Measurements from ENCODE around the gene MCOLN2. TPM values are rescaled to one million over a fixed set of nuclear protein-coding genes. Genes with fewer than 3 reads are reported as not detected.

The MCOLN2 gene
- total RNA-seq, 1 experiment from 2014 or later = 1.3 TPM

DNA sequence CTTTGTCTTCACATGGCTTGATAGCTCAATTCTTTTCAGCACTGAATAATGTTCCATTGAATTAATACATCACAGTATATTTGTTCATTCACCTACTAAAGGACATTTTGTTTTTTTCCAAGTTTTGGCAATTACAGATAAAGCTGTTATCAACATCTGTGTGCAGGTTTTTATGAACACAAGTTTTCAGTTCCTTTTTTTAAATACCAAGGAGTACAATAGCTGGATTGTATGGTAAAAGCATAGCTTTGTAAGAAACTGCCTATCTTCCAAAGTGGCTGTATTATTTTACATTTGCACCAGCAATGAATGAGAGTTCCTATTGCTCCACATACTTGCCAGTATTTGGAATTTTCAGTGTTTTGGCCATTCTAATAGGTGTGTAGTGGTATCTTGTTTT is 4.8 kb upstream of the MCOLN2 start:
- Histone ChIP-seq H3K27me3 (ENCODE audit: insufficient read depth, low read length) (peaks cover 22% of the 10 kb centered on the region), H3K9ac (ENCODE audit: extremely low read depth, insufficient read length, low read length) (no peak overlapping the region)
- no peak overlapping the region for H3K4me3 Mint-ChIP-seq

More for the DNA sequence above, 4.8 kb upstream of the MCOLN2 start:
- no peak overlapping the region for H2BK5ac ChIP-seq (ENCODE audit: insufficient read length, low read length)
- peaks cover 6% of the 10 kb centered on the region for H3K23me2 ChIP-seq (ENCODE audit: insufficient read length, low read depth, low read length, poor library complexity, severe bottlenecking)
- H3K23ac ChIP-seq (ENCODE audit: insufficient read length, low read depth, low read length) = no peak overlapping the region
- H2BK12ac ChIP-seq (ENCODE audit: insufficient read length, low read depth, low read length) = no peak overlapping the region
- no peaks in the 10 kb centered on the region; a peak in 1 of 7 replicates for H3K36me3 Mint-ChIP-seq (ENCODE audit: insufficient read depth in 1 of 3, low read depth in 3 of 3)
- peaks cover 3 to 9% of the 10 kb centered on the region in 2 experiments for H3K4me1 Mint-ChIP-seq
- H3T11ph ChIP-seq (ENCODE audit: low read length) = no peak overlapping the region
- H2BK120ac ChIP-seq (ENCODE audit: low read depth, low read length, poor library complexity, severe bottlenecking) = no peak overlapping the region
- peaks cover 77% of the 10 kb centered on the region for H3K27me3 Mint-ChIP-seq (ENCODE audit: low read depth)
- H4K5ac ChIP-seq (ENCODE audit: insufficient read length, low read depth, low read length) = no peak overlapping the region
- H2BK20ac ChIP-seq (ENCODE audit: low read depth, low read length, poor library complexity, severe bottlenecking) = no peak overlapping the region
- H4K91ac ChIP-seq (ENCODE audit: insufficient read length, low read depth, low read length) = no peak overlapping the region
- no peak overlapping the region for H3K27ac Mint-ChIP-seq
- no peaks in the 10 kb centered on the region for H3K79me2 ChIP-seq (ENCODE audit: insufficient read depth, low read length)
- no peaks in the 10 kb centered on the region for H3K79me1 ChIP-seq (ENCODE audit: insufficient read depth, low read depth, low read length, poor library complexity, severe bottlenecking)
- H3K56ac ChIP-seq (ENCODE audit: insufficient read length, low read depth, low read length) = no peak overlapping the region
- no peaks in the 10 kb centered on the region for H3K4me1 ChIP-seq (ENCODE audit: insufficient read depth, low read length)
- TF ChIP-seq, protein P1, sequence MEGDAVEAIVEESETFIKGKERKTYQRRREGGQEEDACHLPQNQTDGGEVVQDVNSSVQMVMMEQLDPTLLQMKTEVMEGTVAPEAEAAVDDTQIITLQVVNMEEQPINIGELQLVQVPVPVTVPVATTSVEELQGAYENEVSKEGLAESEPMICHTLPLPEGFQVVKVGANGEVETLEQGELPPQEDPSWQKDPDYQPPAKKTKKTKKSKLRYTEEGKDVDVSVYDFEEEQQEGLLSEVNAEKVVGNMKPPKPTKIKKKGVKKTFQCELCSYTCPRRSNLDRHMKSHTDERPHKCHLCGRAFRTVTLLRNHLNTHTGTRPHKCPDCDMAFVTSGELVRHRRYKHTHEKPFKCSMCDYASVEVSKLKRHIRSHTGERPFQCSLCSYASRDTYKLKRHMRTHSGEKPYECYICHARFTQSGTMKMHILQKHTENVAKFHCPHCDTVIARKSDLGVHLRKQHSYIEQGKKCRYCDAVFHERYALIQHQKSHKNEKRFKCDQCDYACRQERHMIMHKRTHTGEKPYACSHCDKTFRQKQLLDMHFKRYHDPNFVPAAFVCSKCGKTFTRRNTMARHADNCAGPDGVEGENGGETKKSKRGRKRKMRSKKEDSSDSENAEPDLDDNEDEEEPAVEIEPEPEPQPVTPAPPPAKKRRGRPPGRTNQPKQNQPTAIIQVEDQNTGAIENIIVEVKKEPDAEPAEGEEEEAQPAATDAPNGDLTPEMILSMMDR (conservative IDR thresholded peaks at IDR 0.05) = no peak
- H2AK5ac ChIP-seq (ENCODE audit: insufficient read length, low read length) = no peak overlapping the region
- no peak overlapping the region for H3K14ac ChIP-seq (ENCODE audit: insufficient read depth, low read length)
- peaks cover 3 to 10% of the 10 kb centered on the region in 2 experiments; a peak in 3 of 5 replicates for H3K9me3 Mint-ChIP-seq
- no peaks in the 10 kb centered on the region for H3K9me3 ChIP-seq (ENCODE audit: control insufficient read depth, low read depth, low read length)
- no peak for DNase-seq
- no peaks in the 10 kb centered on the region for H4K20me1 ChIP-seq (ENCODE audit: control insufficient read depth, insufficient read depth, insufficient read length)
- H4K8ac ChIP-seq (replicated peaks; ENCODE audit: insufficient read length, low read depth, low read length) = no peak overlapping the region
- no peak overlapping the region for H2AFZ ChIP-seq (ENCODE audit: low read length)
- H3K4me2 ChIP-seq (ENCODE audit: insufficient read depth, insufficient read length, low read length) = no peak overlapping the region
- no peak overlapping the region for H2BK15ac ChIP-seq (ENCODE audit: low read depth, low read length)
- no peak overlapping the region for H3K18ac ChIP-seq (ENCODE audit: insufficient read length, low read depth, low read length)
- no peak overlapping the region for H3K27ac ChIP-seq (ENCODE audit: insufficient read length, low read depth, low read length)
- H3K4ac ChIP-seq (ENCODE audit: low read depth, low read length) = no peak overlapping the region

Data from H9 (cell line).